MG63 (cell line): Measurements from ENCODE around the gene DNAH1. TPM values are rescaled to one million over a fixed set of nuclear protein-coding genes. Genes with fewer than 3 reads are reported as not detected.
A peak's percentile ranks its signal among the peaks of the same experiment; 100 is the strongest.

ENCODE experiments used
- DNase-seq: peaks from one replicate; pipeline ENCODE4 v3.0.0-alpha.2; 2020
- H3K27me3 ChIP-seq: fragments of 250-450 bp; sonication (Bioruptor Pico); 2 replicates; pipeline ENCODE4 v1.5.1; 2020; ENCODE audit warnings: mild to moderate bottlenecking, moderate library complexity
- H3K36me3 ChIP-seq: fragments of 250-450 bp; sonication (Bioruptor Pico); 2 replicates; pipeline ENCODE4 v1.5.1; 2020; ENCODE audit warnings: mild to moderate bottlenecking, moderate library complexity
- H3K4me3 ChIP-seq: fragments of 250-450 bp; sonication (Bioruptor Pico); 2 replicates; pipeline ENCODE4 v1.5.1; 2020; ENCODE audit warnings: mild to moderate bottlenecking, moderate library complexity
- H3K9me3 ChIP-seq: fragments of 250-450 bp; sonication (Bioruptor Pico); 2 replicates; pipeline ENCODE4 v1.5.1; 2020; ENCODE audit warnings: mild to moderate bottlenecking, moderate library complexity
- total RNA-seq: library from RNA; depleted of rRNA; stranded (reverse); fragments of >200 nt; shearing (Covaris generic); gene quantifications from 2 replicates; pipeline ENCODE4 v1.2.3, GENCODE V29; 2014; ENCODE audit warnings: low replicate concordance; rRNA removed

The DNAH1 gene
- total RNA-seq, 1 experiment from 2014 or later: 0.49 TPM

- H3K9me3 ChIP-seq: no peaks in the 10 kb centered on the region
- no peaks in the 10 kb centered on the region for H3K36me3 ChIP-seq
- no peaks in the 10 kb centered on the region for H3K27me3 ChIP-seq
- no peak for DNase-seq
- H3K4me3 ChIP-seq: no peak overlapping the region
These were observed 129.9 kb downstream of the DNAH1 start for GRCh38 chr3:52446042-52446441.

DNA sequence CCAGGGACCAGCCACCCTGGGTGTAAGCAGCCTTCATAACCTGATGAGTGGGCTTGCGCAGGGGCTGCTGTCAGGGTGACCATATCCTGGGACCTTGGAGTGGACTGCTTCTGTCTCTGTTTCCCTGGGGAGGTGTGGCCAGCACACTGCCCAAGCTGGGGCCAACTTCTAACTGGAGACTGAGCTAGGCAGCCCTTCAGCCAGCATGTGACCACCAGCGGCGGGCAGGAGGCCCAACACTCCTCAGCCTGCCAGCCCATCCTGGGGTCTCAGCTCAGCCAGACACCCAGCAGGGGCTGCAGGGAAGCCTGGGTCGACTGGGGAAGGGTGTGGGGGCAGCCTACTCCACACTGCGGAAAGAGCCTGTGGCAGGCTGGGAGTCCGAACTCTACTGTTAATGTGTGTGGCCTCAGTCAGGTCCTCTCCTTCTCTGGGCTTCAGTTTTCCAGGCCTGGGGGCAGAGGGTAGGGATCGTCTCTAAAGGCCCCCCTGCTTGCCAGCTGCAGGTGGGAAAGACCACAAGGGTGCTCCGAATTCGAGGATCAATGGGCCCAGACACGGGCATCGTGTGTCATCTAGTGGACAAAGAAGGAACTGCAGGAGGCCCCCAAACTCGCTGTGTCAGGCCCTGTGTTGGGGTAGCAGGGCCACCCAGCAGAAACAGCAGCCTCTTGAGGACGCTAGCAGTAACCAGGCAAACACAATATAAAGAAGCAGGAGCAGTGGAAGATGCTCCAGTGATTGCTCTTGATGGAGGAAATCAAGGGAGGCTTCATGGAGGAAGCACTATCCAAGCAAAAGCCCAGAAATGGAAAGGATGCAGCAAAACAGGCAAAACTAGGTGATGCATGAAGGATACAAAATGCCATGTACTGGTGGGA, 130.8 kb downstream of the DNAH1 start:
- Histone ChIP-seq H3K9me3 (no peaks in the 10 kb centered on the region), H3K36me3 (no peaks in the 10 kb centered on the region), H3K27me3 (no peaks in the 10 kb centered on the region), H3K4me3 (no peak overlapping the region)
- peak; percentile 28 for DNase-seq

DNA sequence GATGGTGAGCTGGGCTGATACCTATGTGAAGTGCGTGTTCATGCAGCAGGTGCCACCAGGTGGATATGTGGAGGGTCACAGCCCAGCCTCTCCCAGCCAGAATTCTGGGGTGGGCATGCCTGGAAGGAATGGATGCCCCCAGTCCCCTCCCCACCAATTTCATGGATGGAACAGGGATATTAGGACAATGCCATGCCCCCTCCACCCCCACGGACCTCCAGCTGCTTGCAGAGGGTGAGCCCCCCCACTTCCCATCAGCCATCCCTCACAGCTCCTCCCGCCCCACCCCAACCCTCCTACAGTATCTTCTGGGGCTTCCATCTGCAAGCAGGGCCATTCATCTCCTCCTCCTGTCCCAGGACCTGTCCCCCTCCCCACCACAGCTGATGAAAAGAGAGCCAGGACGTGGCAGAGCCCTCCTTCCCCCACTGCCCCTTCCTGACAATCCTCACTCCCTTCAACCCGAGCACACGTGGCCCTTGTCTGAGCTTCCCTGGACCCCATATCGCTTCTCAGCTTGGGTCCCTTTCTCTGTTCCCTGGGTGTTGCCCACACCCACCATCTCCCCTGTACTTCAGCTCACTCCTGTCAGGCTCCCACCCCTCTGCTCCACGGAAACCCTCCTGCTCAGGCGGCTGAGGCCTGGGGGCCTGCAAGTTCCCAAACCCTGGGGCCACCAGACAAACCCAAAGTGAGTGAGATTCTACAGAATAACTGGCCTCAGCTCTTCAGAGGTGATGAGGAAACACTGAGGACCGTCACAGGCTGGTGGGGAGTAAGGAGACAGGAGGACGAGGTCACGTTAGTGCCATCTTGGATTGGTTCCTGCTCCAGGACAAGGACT, 131.6 kb downstream of the DNAH1 start:
- H3K36me3 ChIP-seq: no peaks in the 10 kb centered on the region
- H3K4me3 ChIP-seq: no peak overlapping the region
- H3K9me3 ChIP-seq: no peaks in the 10 kb centered on the region
- DNase-seq: no peak
- H3K27me3 ChIP-seq: no peaks in the 10 kb centered on the region

Other genes starting within 250 kb of the DNAH1 start
- gene POC1A, start 161.9 kb upstream of the DNAH1 start, total RNA-seq: 14.2 and 19.8 TPM in 2 replicates
- gene ALAS1, start 118.2 kb upstream of the DNAH1 start, total RNA-seq: 33.7 and 34.0 TPM in 2 replicates
- not detected in 2 replicates for gene TLR9, start 90.7 kb upstream of the DNAH1 start, total RNA-seq
- 37.4 and 100 TPM in 2 replicates for gene TWF2, start 77.2 kb upstream of the DNAH1 start, total RNA-seq
- 7.9 and 16.2 TPM in 2 replicates for gene PPM1M, start 70.6 kb upstream of the DNAH1 start, total RNA-seq
- gene WDR82, start 37.7 kb upstream of the DNAH1 start, total RNA-seq: 27.6 and 40.0 TPM in 2 replicates
- gene GLYCTK, start 28.5 kb upstream of the DNAH1 start, total RNA-seq: 2.3 and 10.6 TPM in 2 replicates
- 33.8 and 41.0 TPM in 2 replicates for gene BAP1, start 93.7 kb downstream of the DNAH1 start, total RNA-seq
- 4.8 and 5.5 TPM in 2 replicates for gene PHF7, start 94.3 kb downstream of the DNAH1 start, total RNA-seq
- gene SEMA3G, start 128.8 kb downstream of the DNAH1 start, total RNA-seq: not detected in 2 replicates
- gene TNNC1, start 137.7 kb downstream of the DNAH1 start, total RNA-seq: 0.99 TPM in 1 of 2 replicates, not detected in the other
- 8.1 and 15.5 TPM in 2 replicates for gene NISCH, start 139.3 kb downstream of the DNAH1 start, total RNA-seq
- not detected in 2 replicates for gene STAB1, start 179.0 kb downstream of the DNAH1 start, total RNA-seq
- gene NT5DC2, start 217.5 kb downstream of the DNAH1 start, total RNA-seq: 7.2 and 21.5 TPM in 2 replicates
- 0.20 TPM in 1 of 2 replicates, not detected in the other for gene UQCC5, start 220.3 kb downstream of the DNAH1 start, total RNA-seq